Effector memory CD4-positive, alpha-beta T cell (primary cell): ENCODE data around the gene TSPAN9.

ENCODE experiments used
- DNase-seq, 3 donors: peaks; one replicate each; pipeline ENCODE4 v3.0.0-alpha.2; 2020
- H3K27ac ChIP-seq: 2 replicates; pipeline ENCODE4 v1.7.0; 2013; ENCODE audit warnings: mild to moderate bottlenecking, low read length, moderate library complexity; ENCODE audit not compliant: insufficient read depth, poor library complexity, severe bottlenecking
- H3K27me3 ChIP-seq: replicated peaks from 2 replicates; pipeline ENCODE4 v1.7.0; 2013; ENCODE audit warnings: mild to moderate bottlenecking, low read length; ENCODE audit not compliant: insufficient read depth, control insufficient read depth, poor library complexity, severe bottlenecking
- H3K36me3 ChIP-seq: 2 replicates; pipeline ENCODE4 v1.7.0; 2013; ENCODE audit warnings: mild to moderate bottlenecking, low read length, moderate library complexity; ENCODE audit not compliant: control insufficient read depth, insufficient read depth
- H3K4me1 ChIP-seq: 2 replicates; pipeline ENCODE4 v1.7.0; 2013; ENCODE audit warnings: low read length, mild to moderate bottlenecking; ENCODE audit not compliant: control insufficient read depth, insufficient read depth, poor library complexity, severe bottlenecking
- H3K4me3 ChIP-seq: 2 replicates; pipeline ENCODE4 v1.7.0; 2013; ENCODE audit warnings: low read length, low read depth, mild to moderate bottlenecking; ENCODE audit not compliant: insufficient read depth, poor library complexity, severe bottlenecking
- H3K9me3 ChIP-seq: 2 replicates; pipeline ENCODE4 v1.7.0; 2013; ENCODE audit warnings: mild to moderate bottlenecking, low read length, moderate library complexity; ENCODE audit not compliant: control insufficient read depth

The TSPAN9 gene

GRCh38 chr12:3204143-3204542, 127.0 kb downstream of the TSPAN9 start:
- H3K27ac ChIP-seq: no peak overlapping the region
- peaks cover 9% of the 10 kb centered on the region for H3K27me3 ChIP-seq
- H3K4me1 ChIP-seq: peaks cover 5% of the 10 kb centered on the region
- DNase-seq: no peak
- H3K36me3 ChIP-seq: no peaks in the 10 kb centered on the region
- no peak overlapping the region for H3K4me3 ChIP-seq
- H3K9me3 ChIP-seq: no peaks in the 10 kb centered on the region

- peaks cover 2% of the 10 kb centered on the region for H3K27me3 ChIP-seq
- H3K27ac ChIP-seq: no peak overlapping the region
- peaks cover 5% of the 10 kb centered on the region for H3K4me1 ChIP-seq
- no peak for DNase-seq
- H3K4me3 ChIP-seq: no peak overlapping the region
- no peaks in the 10 kb centered on the region for H3K9me3 ChIP-seq
- no peaks in the 10 kb centered on the region for H3K36me3 ChIP-seq
Measured at GRCh38 chr12:3204730-3205531, 127.8 kb downstream of the TSPAN9 start.

GRCh38 chr12:3205742-3206519, 128.8 kb downstream of the TSPAN9 start:
- Histone ChIP-seq H3K4me1 (no peaks in the 10 kb centered on the region), H3K27me3 (no peaks in the 10 kb centered on the region), H3K27ac (no peak overlapping the region), H3K9me3 (no peaks in the 10 kb centered on the region), H3K4me3 (no peak overlapping the region), H3K36me3 (no peaks in the 10 kb centered on the region)
- DNase-seq: no peak

- DNase-seq: no peak
- Histone ChIP-seq H3K4me3 (no peak overlapping the region), H3K9me3 (no peaks in the 10 kb centered on the region), H3K4me1 (no peaks in the 10 kb centered on the region), H3K36me3 (no peaks in the 10 kb centered on the region), H3K27me3 (no peaks in the 10 kb centered on the region), H3K27ac (no peak overlapping the region)
Measured at GRCh38 chr12:3206536-3207072, 129.4 kb downstream of the TSPAN9 start.

GRCh38 chr12:3207175-3207574, 130.0 kb downstream of the TSPAN9 start:
- no peak for DNase-seq
- no peaks in the 10 kb centered on the region for H3K9me3 ChIP-seq

GRCh38 chr12:3207858-3208257, 130.7 kb downstream of the TSPAN9 start:
- H3K9me3 ChIP-seq: no peaks in the 10 kb centered on the region
- no peak overlapping the region for H3K27ac ChIP-seq
- H3K4me1 ChIP-seq: no peaks in the 10 kb centered on the region
- no peaks in the 10 kb centered on the region for H3K27me3 ChIP-seq
- no peak overlapping the region for H3K4me3 ChIP-seq
- no peaks in the 10 kb centered on the region for H3K36me3 ChIP-seq
- DNase-seq: no peak

More at GRCh38 chr12:3207175-3207574, 130.0 kb downstream of the TSPAN9 start:
- Histone ChIP-seq H3K4me1 (no peaks in the 10 kb centered on the region), H3K4me3 (no peak overlapping the region), H3K27ac (no peak overlapping the region), H3K36me3 (no peaks in the 10 kb centered on the region), H3K27me3 (no peaks in the 10 kb centered on the region)

GRCh38 chr12:3213188-3213587, 136.0 kb downstream of the TSPAN9 start:
- H3K9me3 ChIP-seq: no peaks in the 10 kb centered on the region
- no peaks in the 10 kb centered on the region for H3K36me3 ChIP-seq
- DNase-seq: no peak
- H3K27me3 ChIP-seq: no peaks in the 10 kb centered on the region
- H3K27ac ChIP-seq: no peak overlapping the region
- H3K4me3 ChIP-seq: no peak overlapping the region
- H3K4me1 ChIP-seq: no peaks in the 10 kb centered on the region

GRCh38 chr12:3213768-3214167, 136.6 kb downstream of the TSPAN9 start:
- Histone ChIP-seq H3K4me3 (no peak overlapping the region), H3K27me3 (no peaks in the 10 kb centered on the region), H3K9me3 (no peaks in the 10 kb centered on the region), H3K4me1 (no peaks in the 10 kb centered on the region), H3K36me3 (no peaks in the 10 kb centered on the region), H3K27ac (no peak overlapping the region)
- DNase-seq: no peak

- DNase-seq: no peak
- Histone ChIP-seq H3K4me3 (no peak overlapping the region), H3K27me3 (no peaks in the 10 kb centered on the region), H3K36me3 (no peaks in the 10 kb centered on the region), H3K4me1 (no peaks in the 10 kb centered on the region), H3K27ac (no peak overlapping the region), H3K9me3 (no peaks in the 10 kb centered on the region)
Measured at GRCh38 chr12:3214526-3215365, 137.6 kb downstream of the TSPAN9 start.
